SK-N-MC (cell line): ENCODE data around the gene PLEKHJ1.

Experiments used
- DNase-seq: peaks from one replicate; pipeline ENCODE4 v3.0.0-alpha.2; 2011; ENCODE audit warnings: low read depth, low spot score
- H3K27ac ChIP-seq: fragments of 200-600 bp; sonication (generic); 2 replicates; pipeline ENCODE4 v1.5.1; 2016; ENCODE audit warnings: mixed run types
- H3K36me3 ChIP-seq: fragments of 200-600 bp; sonication (generic); 2 replicates; pipeline ENCODE4 v1.6.1; 2017; ENCODE audit warnings: antibody characterized with exemption, low read length, mixed read lengths; ENCODE audit not compliant: insufficient read depth
- H3K4me3 ChIP-seq: fragments of 200-600 bp; sonication (generic); 2 replicates; pipeline ENCODE4 v1.5.1; 2016
- H3K9ac ChIP-seq: fragments of 200-600 bp; sonication (generic); 2 replicates; pipeline ENCODE4 v1.8.0; 2017; ENCODE audit warnings: mixed run types, mixed read lengths; ENCODE audit not compliant: insufficient read length
- H3K9me3 ChIP-seq: fragments of 200-600 bp; sonication (generic); 2 replicates; pipeline ENCODE4 v1.6.1; 2017; ENCODE audit warnings: low read depth, mild to moderate bottlenecking, antibody characterized with exemption, low read length, moderate library complexity, mixed read lengths
- EZH2 ChIP-seq: fragments of 200-600 bp; sonication (generic); IDR thresholded peaks from one replicate; pipeline ENCODE4 v1.6.1; 2017; ENCODE audit warnings: antibody characterized with exemption
- FOXP2 ChIP-seq: optimal IDR thresholded peaks from 2 replicates; pipeline ENCODE3; 2011; ENCODE audit warnings: mild to moderate bottlenecking, moderate library complexity; ENCODE audit not compliant: insufficient read depth; ENCODE audit errors: extremely low read length, control extremely low read depth
- POLR2AphosphoS5 ChIP-seq: IDR thresholded peaks from 2 replicates; pipeline ENCODE4 v1.6.1; 2012; ENCODE audit warnings: mild to moderate bottlenecking, low read depth, low read length, borderline replicate concordance

The PLEKHJ1 gene

DNA sequence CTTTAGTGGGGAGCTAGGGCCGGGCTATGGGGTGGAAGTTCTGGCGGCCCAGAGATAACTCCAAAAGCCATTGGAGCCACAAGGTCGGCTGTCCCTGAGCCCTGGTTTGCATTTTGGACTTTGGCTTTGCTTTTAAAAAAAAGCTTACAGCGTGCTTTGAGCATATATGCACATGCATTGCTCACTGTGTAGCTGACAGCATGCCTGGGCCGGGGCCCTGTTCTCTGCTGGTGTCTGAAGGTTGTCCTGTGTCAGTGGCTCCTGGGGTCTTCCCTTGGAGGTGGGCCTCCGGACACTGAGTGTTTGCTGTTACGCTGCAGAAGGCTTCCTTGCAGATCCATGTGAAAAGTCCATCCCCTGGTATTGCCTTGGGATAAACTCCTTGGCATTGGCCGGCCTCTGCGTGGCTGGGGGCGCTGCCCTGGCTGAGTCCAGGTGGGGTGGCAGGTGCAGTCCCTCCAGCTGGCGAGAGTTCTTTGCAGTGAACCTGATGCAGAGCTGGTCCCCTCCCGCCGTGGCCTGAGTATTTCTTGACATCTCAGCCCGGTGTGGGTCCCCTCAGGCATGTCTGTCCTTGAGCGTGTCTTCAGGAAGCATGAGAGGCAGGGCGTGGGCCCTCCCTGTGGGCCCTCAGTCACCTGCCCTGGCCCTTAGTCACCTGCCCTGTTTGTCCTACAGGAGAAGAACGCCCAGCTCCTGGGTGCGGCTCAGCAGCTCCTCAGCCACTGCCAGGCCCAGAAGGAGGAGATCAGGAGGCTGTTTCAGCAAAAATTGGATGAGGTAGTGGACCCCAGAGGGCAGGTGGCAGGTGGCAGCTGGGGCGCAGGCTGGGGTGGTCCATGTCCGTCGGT, 23.0 kb downstream of the PLEKHJ1 start:
- Histone ChIP-seq H3K9me3 (no peaks in the 10 kb centered on the region), H3K9ac (no peak overlapping the region), H3K4me3 (no peak overlapping the region), H3K27ac (no peak overlapping the region), H3K36me3 (peaks cover 70% of the 10 kb centered on the region)
- TF ChIP-seq FOXP2 (no peak), POLR2AphosphoS5 (no peak), EZH2 (no peak)
- no peak for DNase-seq

DNA sequence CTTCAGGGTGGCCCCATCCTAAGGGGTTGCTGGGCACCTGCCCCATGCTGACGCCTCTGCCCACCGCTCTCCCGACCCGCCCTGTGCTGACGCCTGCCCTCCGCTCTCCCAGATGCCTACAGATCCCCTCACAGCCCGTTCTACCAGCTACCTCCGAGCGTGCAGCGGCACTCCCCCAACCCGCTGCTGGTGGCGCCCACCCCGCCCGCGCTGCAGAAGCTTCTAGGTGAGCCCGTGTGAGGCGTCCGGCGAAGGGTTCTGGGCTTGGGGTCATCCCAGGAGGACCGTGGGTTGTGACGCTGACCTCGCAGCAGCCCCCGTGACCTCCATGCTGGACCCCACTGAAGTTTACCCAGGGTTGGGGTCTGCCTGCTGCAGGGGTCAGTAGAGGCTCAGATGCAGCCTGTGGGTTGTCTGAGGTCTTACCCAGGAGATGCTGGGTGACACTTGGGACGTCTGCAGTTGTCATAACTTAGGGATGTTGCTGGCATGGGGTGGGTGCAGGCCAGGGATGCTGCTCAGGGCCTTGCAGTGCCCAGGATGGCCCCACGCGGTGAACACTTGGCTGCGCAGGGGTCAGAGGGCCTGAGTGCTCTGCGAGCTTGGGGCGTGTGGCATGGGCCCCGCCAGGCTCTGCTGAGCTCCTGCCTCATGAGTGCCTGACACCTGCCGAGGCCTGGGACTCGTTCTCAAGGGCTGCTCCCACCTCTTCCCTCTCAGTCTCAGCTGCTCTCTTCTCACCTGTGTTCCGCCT, 25.0 kb downstream of the PLEKHJ1 start:
- DNase-seq = no peak
- H3K36me3 ChIP-seq = peaks cover 58% of the 10 kb centered on the region
- no peak overlapping the region for H3K4me3 ChIP-seq
- H3K9ac ChIP-seq = no peak overlapping the region
- no peaks in the 10 kb centered on the region for H3K9me3 ChIP-seq
- no peak for TF ChIP-seq POLR2AphosphoS5
- no peak for TF ChIP-seq FOXP2
- TF ChIP-seq EZH2 = no peak
- H3K27ac ChIP-seq = no peak overlapping the region

DNA sequence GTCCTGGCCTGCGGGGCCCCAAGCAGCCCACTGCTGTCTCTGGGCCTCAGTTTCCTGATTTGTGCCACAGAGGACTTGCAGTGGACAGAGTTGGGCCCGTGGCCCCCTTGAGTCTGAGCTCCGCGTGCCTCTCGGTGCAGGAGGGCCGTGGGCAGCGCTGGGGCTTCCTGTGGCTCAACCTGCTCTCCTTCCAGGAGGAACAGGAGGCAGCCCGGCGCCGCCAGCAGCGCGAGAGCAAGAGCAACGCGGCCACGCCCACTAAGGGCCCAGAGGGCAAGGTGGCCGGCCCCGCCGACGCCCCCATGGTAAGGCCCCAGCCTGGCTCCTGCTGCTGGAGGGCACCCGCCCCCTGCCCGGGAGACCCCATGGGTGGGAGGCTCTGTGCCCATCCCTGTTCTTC, 25.9 kb downstream of the PLEKHJ1 start:
- DNase-seq = no peak
- no peak for TF ChIP-seq FOXP2
- TF ChIP-seq EZH2 = no peak
- no peak for TF ChIP-seq POLR2AphosphoS5
- Histone ChIP-seq H3K9me3 (no peaks in the 10 kb centered on the region), H3K36me3 (peaks cover 50% of the 10 kb centered on the region), H3K27ac (no peak overlapping the region), H3K9ac (no peak overlapping the region), H3K4me3 (no peak overlapping the region)

DNA sequence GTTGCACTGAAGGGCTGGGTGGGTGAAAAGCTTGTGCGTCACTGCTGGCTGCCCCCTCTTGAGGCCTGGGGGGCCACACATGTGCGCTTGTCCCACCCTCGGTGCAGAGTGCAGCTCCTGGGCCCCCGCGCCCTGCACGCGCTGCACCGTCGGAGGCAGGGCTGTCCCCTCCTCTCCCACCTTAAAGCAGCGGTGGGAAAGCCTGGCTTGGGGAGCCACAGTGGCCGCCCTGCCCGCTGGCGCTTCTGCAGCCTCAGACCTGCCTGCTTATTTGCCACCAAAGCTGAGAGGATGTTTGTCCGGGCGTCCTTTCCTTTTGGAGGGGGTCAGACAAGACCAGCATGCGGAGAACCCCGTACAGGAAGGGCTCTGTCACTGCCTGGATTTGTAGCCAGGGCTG, 26.7 kb downstream of the PLEKHJ1 start:
- no peak for DNase-seq
- Histone ChIP-seq H3K36me3 (peaks cover 48% of the 10 kb centered on the region), H3K4me3 (no peak overlapping the region), H3K9me3 (no peaks in the 10 kb centered on the region), H3K9ac (no peak overlapping the region), H3K27ac (no peak overlapping the region)
- TF ChIP-seq FOXP2 (no peak), POLR2AphosphoS5 (no peak), EZH2 (no peak)

DNA sequence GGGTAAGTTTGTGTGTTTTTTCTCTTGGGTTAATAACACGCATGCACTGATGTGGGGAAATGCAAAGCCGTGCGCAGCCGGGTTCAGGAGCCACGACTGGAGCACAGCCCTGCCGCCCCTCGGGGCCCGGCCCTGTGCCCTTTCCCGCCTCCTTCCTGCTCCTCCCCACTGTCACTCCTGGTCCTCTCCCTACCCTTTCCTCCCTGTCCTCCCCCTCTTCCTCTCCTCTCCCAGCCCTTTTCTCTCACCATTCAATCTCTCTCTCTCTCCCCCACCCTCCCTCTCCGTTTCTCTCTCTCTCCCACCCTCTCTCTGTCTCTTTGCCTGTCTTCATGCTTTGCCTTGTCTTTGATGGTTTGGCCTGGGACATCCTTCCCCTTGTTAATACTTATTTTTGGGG, 27.2 kb downstream of the PLEKHJ1 start:
- no peak overlapping the region for H3K27ac ChIP-seq
- TF ChIP-seq EZH2 = no peak
- no peak for TF ChIP-seq POLR2AphosphoS5
- no peak for TF ChIP-seq FOXP2
- peaks cover 47% of the 10 kb centered on the region for H3K36me3 ChIP-seq
- no peak overlapping the region for H3K4me3 ChIP-seq
- no peak for DNase-seq
- no peaks in the 10 kb centered on the region for H3K9me3 ChIP-seq
- H3K9ac ChIP-seq = no peak overlapping the region

DNA sequence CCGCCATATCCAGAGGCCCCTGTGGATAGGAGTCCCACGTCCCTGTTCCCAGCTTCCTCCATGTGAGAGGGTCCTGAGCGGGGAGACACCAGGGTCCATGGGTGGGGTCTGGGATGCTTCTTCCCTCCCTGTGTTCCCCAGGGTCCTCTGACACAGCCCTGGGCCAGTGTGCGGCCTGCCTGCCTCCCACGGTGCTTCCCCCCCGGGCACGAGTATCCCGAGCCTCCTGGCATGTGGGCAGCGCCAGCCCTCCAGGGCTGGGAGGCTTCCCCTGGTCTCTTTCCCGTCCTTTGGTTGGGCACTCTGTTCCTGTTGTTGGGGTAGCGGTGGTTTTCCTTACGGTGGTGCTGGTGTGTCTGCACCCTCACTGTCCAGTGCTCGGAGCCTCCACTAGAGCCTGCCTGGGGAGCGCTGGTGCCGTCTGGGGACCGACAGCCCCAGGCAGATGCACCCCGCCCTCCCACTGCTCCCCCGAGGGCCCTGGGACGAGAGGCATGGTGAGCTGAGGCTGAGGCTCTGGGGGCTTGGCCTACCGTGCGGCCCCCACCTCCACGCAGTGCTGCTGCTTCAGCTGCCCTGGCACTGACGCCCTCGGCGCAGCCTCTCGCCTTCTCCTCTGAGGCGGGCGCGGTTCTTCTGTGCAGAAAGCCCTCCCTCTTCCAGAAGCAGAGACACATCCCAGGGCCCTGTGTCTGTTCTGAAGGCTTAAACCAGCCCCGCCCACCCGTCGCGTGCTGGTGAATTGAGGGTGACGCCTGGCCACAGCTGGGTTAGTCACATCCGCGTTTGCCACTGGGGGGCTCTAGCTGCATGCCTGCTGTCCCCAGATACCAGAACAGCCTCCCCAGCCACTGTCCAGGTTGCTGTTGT, 27.9 kb downstream of the PLEKHJ1 start:
- DNase-seq = no peak
- no peak for TF ChIP-seq FOXP2
- no peak for TF ChIP-seq POLR2AphosphoS5
- TF ChIP-seq EZH2 = no peak
- H3K27ac ChIP-seq = no peak overlapping the region
- H3K9me3 ChIP-seq = no peaks in the 10 kb centered on the region
- H3K36me3 ChIP-seq = peaks cover 44% of the 10 kb centered on the region; the same call in 1 of the 2 replicates
- no peak overlapping the region for H3K4me3 ChIP-seq
- no peak overlapping the region for H3K9ac ChIP-seq

DNA sequence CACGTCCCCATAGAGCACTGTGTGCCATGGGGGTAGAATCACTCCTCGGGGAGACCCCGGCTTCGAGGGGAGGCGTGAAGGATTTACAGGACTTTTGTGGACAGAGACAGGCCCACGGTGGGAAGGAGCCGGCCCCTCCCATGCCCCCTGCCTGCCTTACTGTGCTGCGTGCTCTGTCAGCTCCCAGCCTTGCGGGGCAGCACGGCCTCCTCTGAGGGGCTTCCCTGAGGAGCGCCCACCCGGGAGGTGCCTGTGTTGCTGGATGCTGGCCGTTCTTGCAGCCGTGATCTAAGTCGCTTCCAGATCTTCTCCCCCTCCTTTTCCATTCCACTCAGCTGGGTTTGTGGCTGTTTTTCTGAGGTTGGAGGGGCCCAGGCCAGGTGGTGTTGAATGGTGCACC, 29.1 kb downstream of the PLEKHJ1 start:
- no peak overlapping the region for H3K27ac ChIP-seq
- no peak overlapping the region for H3K9ac ChIP-seq
- H3K9me3 ChIP-seq = no peaks in the 10 kb centered on the region
- peaks cover 38% of the 10 kb centered on the region; the same call in 1 of the 2 replicates for H3K36me3 ChIP-seq
- H3K4me3 ChIP-seq = no peak overlapping the region
- no peak for TF ChIP-seq EZH2
- TF ChIP-seq POLR2AphosphoS5 = no peak
- no peak for TF ChIP-seq FOXP2
- DNase-seq = no peak

DNA sequence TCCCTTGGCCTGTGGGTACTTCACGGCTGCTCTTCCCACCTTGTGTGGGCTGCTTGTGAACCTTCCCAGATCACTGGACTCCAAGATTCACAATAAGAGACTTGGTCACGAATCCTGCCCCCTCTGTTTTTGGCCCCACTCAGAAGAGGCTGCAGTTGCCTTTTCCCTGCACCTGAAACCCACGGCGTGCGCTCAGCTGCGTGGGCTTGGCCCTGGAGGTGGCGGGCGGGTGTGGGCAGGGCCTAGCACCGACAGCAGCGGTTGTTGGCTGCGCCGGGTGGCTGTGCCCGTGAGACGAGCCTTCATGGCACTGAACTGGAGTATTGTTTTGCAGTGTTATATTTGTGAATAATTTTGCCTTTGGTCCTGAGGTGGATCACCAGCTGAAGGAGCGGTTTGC, 33.8 kb downstream of the PLEKHJ1 start:
- Histone ChIP-seq H3K36me3 (peaks cover 17% of the 10 kb centered on the region; the same call in 1 of the 2 replicates), H3K4me3 (no peak overlapping the region), H3K27ac (no peak overlapping the region), H3K9ac (no peak overlapping the region), H3K9me3 (no peaks in the 10 kb centered on the region)
- TF ChIP-seq EZH2 (no peak), POLR2AphosphoS5 (no peak), FOXP2 (no peak)
- no peak for DNase-seq
